Stromal cell of bone marrow (primary cell): ENCODE data around the gene MAGI1.

ENCODE experiments used
- DNase-seq: peaks from one replicate; pipeline ENCODE4 v3.0.0-alpha.2; 2012; ENCODE audit warnings: low read depth

Gene MAGI1

GRCh38 chr3:65352951-65353350, 685.8 kb downstream of the MAGI1 start:
- DNase-seq, result no peak

DNA sequence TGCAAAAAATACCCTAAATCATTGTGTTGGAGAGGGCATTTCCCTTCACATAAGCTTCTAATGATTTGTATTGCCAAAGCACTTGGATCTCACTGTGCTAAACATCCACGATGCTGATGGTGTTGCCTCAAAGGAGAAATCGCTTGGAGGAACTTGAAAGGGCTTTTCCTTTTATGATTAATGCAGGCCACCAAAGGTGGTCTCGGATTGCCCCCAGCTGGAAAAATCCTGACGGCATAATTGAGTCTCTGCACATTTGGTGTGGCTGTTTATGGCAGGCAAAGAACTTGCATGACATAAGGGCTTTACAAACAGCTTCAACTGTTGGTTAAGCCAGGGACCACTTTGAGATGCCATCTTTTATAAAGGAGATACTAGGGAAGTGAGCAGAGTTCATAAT, 687.0 kb downstream of the MAGI1 start:
- no peak for DNase-seq

- DNase-seq, result no peak
Observed at GRCh38 chr3:65350801-65351476, 687.8 kb downstream of the MAGI1 start.

- no peak for DNase-seq
Observed at GRCh38 chr3:65348398-65348995, 690.2 kb downstream of the MAGI1 start.

GRCh38 chr3:65347166-65347565, 691.6 kb downstream of the MAGI1 start:
- no peak for DNase-seq

DNA sequence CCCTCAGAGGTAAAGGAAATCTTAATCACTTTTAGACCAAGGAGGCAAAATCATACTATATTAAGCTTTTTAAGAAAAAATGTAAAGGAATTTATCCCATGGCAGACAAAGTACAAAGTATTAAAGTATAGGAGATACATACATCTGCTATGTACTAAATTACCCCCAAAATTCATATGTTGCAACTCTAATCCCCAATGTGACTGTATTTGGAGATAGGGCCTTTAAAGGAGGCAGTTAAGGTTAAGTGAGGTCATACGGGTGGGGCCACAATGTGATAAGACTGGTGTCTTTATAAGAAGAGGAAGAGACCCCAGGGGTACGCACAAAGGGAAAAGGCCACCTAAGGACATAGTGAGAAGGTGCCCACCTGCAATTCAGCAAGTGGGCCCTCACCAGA, 693.9 kb downstream of the MAGI1 start:
- no peak for DNase-seq

DNA sequence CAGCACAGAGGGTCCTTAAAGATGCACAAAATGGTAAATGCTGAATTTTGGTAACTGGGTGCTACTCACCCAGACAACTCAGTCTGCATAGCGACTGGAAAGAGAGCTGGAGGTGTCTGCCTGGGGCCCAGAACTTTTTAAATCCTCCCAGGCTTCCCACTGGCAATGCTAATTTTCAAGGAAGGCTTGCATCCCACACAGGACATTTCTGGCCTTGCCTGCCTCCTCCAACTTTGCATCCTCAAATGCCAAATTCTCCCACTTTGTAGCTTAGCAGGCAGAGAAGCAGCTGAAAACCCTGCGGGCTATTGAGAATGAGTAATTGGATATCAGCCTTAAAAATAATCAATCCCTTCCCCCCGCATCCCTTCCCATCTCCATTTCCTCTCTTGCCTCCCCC, 694.3 kb downstream of the MAGI1 start:
- DNase-seq, result no peak

- DNase-seq, result no peak
Observed at GRCh38 chr3:65343736-65344135, 695.0 kb downstream of the MAGI1 start.

DNA sequence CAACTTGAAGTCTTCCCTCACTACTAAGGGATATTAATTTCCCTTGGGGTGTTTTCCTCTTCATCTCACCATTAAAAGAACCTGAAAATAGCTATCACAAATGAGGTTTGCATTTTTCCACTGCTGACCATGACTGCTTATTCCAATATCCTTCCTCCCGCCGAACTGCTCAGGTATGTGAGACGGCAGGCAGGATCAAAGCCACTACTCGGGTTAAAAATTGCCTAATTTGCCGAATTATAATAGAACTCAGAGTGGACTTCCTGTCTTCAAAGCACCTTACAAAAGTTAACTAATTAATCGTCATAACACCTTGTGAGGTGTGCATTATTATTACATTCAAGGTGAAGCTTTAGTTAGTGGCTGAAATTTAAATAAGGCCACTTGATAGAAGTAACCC, 695.7 kb downstream of the MAGI1 start:
- DNase-seq, result no peak

GRCh38 chr3:65342084-65342683, 696.5 kb downstream of the MAGI1 start:
- no peak for DNase-seq

- DNase-seq, result no peak
Observed at GRCh38 chr3:65339192-65339740, 699.5 kb downstream of the MAGI1 start.

- DNase-seq, result peak; percentile 28
Observed at GRCh38 chr3:65338571-65338970, 700.1 kb downstream of the MAGI1 start.

DNA sequence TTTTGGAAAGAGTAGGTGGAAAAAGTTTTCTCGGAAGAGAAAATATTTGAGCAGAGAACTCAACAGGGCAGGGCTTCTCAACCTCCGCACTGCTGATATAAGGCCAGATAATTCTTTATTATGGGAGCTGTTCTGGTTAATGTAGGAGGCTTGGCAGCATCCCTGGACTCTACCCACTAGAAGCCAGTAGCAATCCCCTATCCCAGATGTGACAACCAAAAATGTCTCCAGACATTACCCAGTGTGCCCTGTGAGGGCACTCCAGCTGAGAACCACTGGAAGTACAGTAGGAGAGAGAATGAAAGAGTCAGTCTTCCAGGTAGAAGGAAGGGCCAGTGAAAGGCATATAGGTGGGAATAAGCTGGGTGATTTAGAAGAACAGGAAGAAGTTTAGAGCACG, 703.1 kb downstream of the MAGI1 start:
- no peak for DNase-seq

GRCh38 chr3:65334045-65334665, 704.6 kb downstream of the MAGI1 start:
- no peak for DNase-seq

DNA sequence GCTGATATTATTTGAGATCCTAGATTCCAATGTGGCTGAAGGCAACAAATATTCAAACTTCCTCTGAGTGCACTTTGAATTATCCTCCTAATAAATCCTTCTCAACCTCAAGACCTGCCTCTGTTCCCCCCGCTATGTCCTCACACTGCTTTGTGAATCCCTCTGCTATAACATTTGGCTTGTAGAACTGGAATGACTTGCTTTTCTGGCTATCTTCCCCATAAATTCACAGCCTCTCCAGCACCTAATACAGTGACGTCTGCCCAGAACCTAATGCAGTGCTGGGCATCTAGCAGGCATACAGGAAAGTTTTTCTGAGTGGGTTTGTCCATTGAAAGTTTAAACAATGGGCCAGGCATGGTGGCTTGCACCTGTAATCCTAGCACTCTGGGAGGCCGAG, 707.0 kb downstream of the MAGI1 start:
- DNase-seq, result no peak

GRCh38 chr3:65330072-65330471, 708.6 kb downstream of the MAGI1 start:
- DNase-seq, result no peak

GRCh38 chr3:65328148-65328547, 710.6 kb downstream of the MAGI1 start:
- DNase-seq, result no peak

DNA sequence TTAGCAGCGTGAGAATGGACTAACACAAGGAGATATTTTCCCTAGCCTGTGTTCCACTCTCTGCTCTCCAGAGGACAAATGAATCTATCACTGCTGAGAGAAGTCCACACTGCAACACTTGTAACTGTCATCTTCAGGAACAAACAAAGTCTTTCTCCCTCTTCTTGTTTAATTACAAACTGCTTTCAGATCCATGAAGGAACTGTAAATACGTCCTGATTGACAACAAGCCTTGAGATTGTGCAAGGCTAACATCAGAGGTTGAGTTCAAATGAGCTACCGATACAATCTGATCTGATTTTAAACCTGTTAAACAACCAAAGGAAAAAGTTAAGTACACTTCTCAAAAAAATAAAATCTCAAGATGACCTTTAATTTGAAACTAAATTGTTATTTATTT, 712.1 kb downstream of the MAGI1 start:
- DNase-seq, result no peak

GRCh38 chr3:65322910-65323309, 715.8 kb downstream of the MAGI1 start:
- DNase-seq, result no peak

- no peak for DNase-seq
Observed at GRCh38 chr3:65318231-65318630, 720.5 kb downstream of the MAGI1 start.

GRCh38 chr3:65314916-65315315, 723.8 kb downstream of the MAGI1 start:
- DNase-seq, result no peak

GRCh38 chr3:65314269-65314668, 724.4 kb downstream of the MAGI1 start:
- DNase-seq, result no peak

DNA sequence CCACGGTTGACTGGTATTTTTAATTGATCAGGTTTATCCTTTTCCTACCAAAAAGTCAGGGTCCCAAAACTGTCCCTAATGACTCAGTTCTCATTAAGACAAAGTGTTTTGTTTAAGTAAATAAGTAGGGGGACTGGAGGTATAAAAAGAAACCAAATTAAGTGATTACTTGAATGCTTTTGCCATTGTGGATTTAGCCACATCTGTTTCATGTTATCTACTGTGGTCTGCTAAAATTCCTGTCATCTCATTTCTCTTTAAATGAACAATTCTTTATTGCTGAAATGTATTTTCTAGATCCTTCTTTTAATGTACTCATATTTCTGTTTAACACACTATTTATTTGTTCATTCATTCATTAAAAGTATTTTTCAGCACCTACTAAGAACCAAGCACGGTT, 725.1 kb downstream of the MAGI1 start:
- DNase-seq, result no peak
